ACC112 (cell line): ENCODE data around the gene SPON1.

ENCODE experiments used
- H2AFZ ChIP-seq: fragments of 200-600 bp; sonication (generic); one replicate; pipeline ENCODE4 v1.6.0; 2017; ENCODE audit warnings: antibody characterized with exemption, low read length; ENCODE audit not compliant: unreplicated experiment
- H3K27ac ChIP-seq: fragments of 200-600 bp; sonication (generic); 2 replicates; pipeline ENCODE4 v1.5.1; 2014; ENCODE audit warnings: low read depth, mild to moderate bottlenecking, antibody characterized with exemption, low read length, moderate library complexity
- H3K27me3 ChIP-seq: fragments of 200-600 bp; sonication (generic); 2 replicates; pipeline ENCODE4 v1.6.1; 2014; ENCODE audit warnings: mild to moderate bottlenecking, antibody characterized with exemption, low read length, moderate library complexity, mixed read lengths; ENCODE audit not compliant: insufficient read depth
- H3K36me3 ChIP-seq: fragments of 200-600 bp; sonication (generic); 2 replicates; pipeline ENCODE4 v1.6.1; 2016; ENCODE audit warnings: mild to moderate bottlenecking, antibody characterized with exemption, low read length, moderate library complexity, mixed read lengths; ENCODE audit not compliant: insufficient read depth
- H3K4me1 ChIP-seq: fragments of 200-600 bp; sonication (generic); one replicate; pipeline ENCODE4 v1.6.1; 2016; ENCODE audit warnings: low read length, mixed read lengths; ENCODE audit not compliant: insufficient read depth, unreplicated experiment, control insufficient read depth
- H3K4me3 ChIP-seq: fragments of 200-600 bp; sonication (generic); 2 replicates; pipeline ENCODE4 v1.5.1; 2014; ENCODE audit warnings: mild to moderate bottlenecking, low read depth, low read length
- H3K79me2 ChIP-seq: fragments of 200-600 bp; sonication (generic); one replicate; pipeline ENCODE4 v1.6.0; 2016; ENCODE audit warnings: low read length; ENCODE audit not compliant: control insufficient read depth, unreplicated experiment, insufficient read depth

Gene SPON1

DNA sequence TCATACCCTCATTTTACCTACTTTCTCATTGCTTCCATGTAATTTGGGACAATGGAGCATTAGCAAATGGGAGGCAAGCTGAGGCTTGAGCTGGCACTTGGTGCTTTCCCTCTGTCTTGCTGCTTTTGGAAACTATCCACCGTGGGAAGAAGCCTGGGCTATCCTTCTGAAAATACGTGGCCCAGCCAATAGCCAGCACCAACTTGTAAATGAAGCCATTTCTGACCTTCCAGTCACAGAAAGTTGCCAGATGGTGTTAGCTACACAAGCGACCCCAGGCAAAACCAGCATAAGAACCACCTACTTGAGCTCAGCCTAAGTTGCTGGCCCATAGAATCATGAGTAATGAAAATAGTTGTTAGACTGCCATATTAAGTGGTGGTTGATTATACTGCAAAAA is 18.5 kb upstream of the SPON1 start:
- peaks cover 5% of the 10 kb centered on the region for H3K27me3 ChIP-seq
- no peak overlapping the region for H3K4me3 ChIP-seq
- H2AFZ ChIP-seq: no peak overlapping the region
- peaks cover 23% of the 10 kb centered on the region for H3K4me1 ChIP-seq
- H3K79me2 ChIP-seq: no peaks in the 10 kb centered on the region
- no peak overlapping the region for H3K27ac ChIP-seq
- H3K36me3 ChIP-seq: no peaks in the 10 kb centered on the region

- no peak overlapping the region for H3K4me3 ChIP-seq
- H3K27me3 ChIP-seq: peaks cover 5% of the 10 kb centered on the region
- H3K27ac ChIP-seq: no peak overlapping the region
- no peak overlapping the region for H2AFZ ChIP-seq
- H3K4me1 ChIP-seq: peaks cover 21% of the 10 kb centered on the region
- H3K36me3 ChIP-seq: no peaks in the 10 kb centered on the region
- H3K79me2 ChIP-seq: no peaks in the 10 kb centered on the region
Observed at GRCh38 chr11:13944911-13945425, 17.6 kb upstream of the SPON1 start.

DNA sequence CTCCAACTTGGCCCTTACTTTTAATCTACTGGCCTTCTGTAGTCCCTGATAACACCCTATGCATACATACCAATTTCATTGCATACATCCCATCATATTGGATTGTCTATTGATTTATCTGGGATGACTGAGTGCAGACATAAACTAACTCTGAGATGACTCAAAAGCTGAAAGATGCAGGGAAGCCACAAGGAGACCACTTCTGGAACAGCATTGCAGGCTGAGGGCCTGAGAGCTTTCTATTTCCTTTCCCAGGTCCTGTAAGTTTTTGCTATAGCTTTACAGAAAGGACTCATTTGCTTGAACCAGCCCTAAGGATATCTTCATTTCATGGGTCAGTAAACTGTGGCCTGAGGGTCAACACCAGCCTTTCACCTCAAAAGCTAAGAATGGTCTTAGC is 15.1 kb upstream of the SPON1 start:
- H3K79me2 ChIP-seq: no peaks in the 10 kb centered on the region
- no peak overlapping the region for H3K4me3 ChIP-seq
- H3K27ac ChIP-seq: no peak overlapping the region
- no peaks in the 10 kb centered on the region for H3K36me3 ChIP-seq
- no peak overlapping the region for H2AFZ ChIP-seq
- peaks cover 15% of the 10 kb centered on the region for H3K27me3 ChIP-seq
- H3K4me1 ChIP-seq: peaks cover 12% of the 10 kb centered on the region

- no peaks in the 10 kb centered on the region for H3K4me1 ChIP-seq
- no peak overlapping the region for H2AFZ ChIP-seq
- peaks cover 35% of the 10 kb centered on the region for H3K27me3 ChIP-seq
- no peak overlapping the region for H3K4me3 ChIP-seq
- no peak overlapping the region for H3K27ac ChIP-seq
- H3K36me3 ChIP-seq: no peaks in the 10 kb centered on the region
- H3K79me2 ChIP-seq: no peaks in the 10 kb centered on the region
Observed at GRCh38 chr11:13949876-13950275, 12.6 kb upstream of the SPON1 start.

GRCh38 chr11:13952221-13952620 is 10.3 kb upstream of the SPON1 start:
- no peak overlapping the region for H3K27ac ChIP-seq
- H3K79me2 ChIP-seq: no peaks in the 10 kb centered on the region
- H3K4me3 ChIP-seq: no peak overlapping the region
- H3K27me3 ChIP-seq: peaks cover 57% of the 10 kb centered on the region
- H3K4me1 ChIP-seq: no peaks in the 10 kb centered on the region
- H2AFZ ChIP-seq: no peak overlapping the region
- H3K36me3 ChIP-seq: no peaks in the 10 kb centered on the region

- H3K27ac ChIP-seq: no peak overlapping the region
- no peak overlapping the region for H2AFZ ChIP-seq
- no peak overlapping the region for H3K4me3 ChIP-seq
- H3K79me2 ChIP-seq: no peaks in the 10 kb centered on the region
- peaks cover 61% of the 10 kb centered on the region for H3K27me3 ChIP-seq
- no peaks in the 10 kb centered on the region for H3K36me3 ChIP-seq
- no peaks in the 10 kb centered on the region for H3K4me1 ChIP-seq
Observed at GRCh38 chr11:13952668-13953067, 9.9 kb upstream of the SPON1 start.

- Histone ChIP-seq H3K27me3 (peaks cover 76% of the 10 kb centered on the region), H3K36me3 (no peaks in the 10 kb centered on the region), H3K27ac (no peak overlapping the region)
Observed at GRCh38 chr11:13954591-13954990, 7.9 kb upstream of the SPON1 start.

GRCh38 chr11:13955971-13956421 is 6.5 kb upstream of the SPON1 start:
- Histone ChIP-seq H3K27me3 (peaks cover 88% of the 10 kb centered on the region), H3K4me3 (no peak overlapping the region), H2AFZ (no peak overlapping the region), H3K36me3 (no peaks in the 10 kb centered on the region), H3K27ac (no peak overlapping the region), H3K79me2 (no peaks in the 10 kb centered on the region), H3K4me1 (no peaks in the 10 kb centered on the region)

More at GRCh38 chr11:13954591-13954990, 7.9 kb upstream of the SPON1 start:
- Histone ChIP-seq H3K4me3 (no peak overlapping the region), H2AFZ (no peak overlapping the region), H3K4me1 (no peaks in the 10 kb centered on the region), H3K79me2 (no peaks in the 10 kb centered on the region)

DNA sequence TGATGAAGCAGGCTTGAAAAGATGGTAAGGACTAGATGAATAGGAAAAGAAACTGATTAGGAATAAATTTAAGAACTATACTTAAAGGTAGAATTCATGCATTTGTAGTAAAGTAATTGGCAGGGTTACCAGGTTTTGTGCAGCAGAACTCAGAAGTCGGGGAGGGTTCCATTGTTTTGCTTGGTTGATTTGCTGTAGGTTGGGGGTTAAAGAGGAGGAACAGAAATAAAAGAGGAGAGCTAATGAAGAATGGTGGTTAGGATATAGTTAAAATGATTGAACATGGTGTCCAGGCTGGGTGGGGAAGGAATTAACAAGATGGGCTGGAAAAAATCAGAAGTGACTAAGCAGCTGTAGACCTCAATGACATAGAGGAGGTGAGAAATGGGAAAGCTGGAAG is 5.5 kb upstream of the SPON1 start:
- Histone ChIP-seq H2AFZ (no peak overlapping the region), H3K79me2 (no peaks in the 10 kb centered on the region), H3K36me3 (no peaks in the 10 kb centered on the region), H3K27me3 (peaks cover 88% of the 10 kb centered on the region), H3K4me3 (no peak overlapping the region), H3K27ac (no peak overlapping the region), H3K4me1 (no peaks in the 10 kb centered on the region)

GRCh38 chr11:13958641-13959400 is 3.7 kb upstream of the SPON1 start:
- Histone ChIP-seq H3K4me3 (no peak overlapping the region), H3K27me3 (peaks cover 97% of the 10 kb centered on the region), H2AFZ (no peak overlapping the region), H3K79me2 (no peaks in the 10 kb centered on the region), H3K36me3 (no peaks in the 10 kb centered on the region), H3K4me1 (peaks cover 3% of the 10 kb centered on the region), H3K27ac (no peak overlapping the region)

DNA sequence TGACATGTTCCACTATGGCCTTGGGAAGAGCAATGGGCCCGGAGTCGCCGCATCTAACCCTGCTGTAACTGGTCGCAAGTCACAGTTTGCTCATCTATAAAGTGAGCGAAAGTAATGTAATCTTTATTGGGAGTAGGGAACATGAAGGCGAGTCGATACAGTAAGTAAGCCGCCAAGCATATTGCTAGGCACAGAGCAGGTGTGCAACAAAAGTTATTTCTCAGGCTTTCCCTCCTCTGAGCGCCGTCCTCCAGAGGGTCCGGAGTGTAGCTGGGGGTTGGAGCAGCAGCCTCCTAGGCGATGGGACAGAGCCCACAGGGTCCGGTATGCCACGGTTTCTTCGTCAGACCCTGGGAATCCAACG is 343 bp upstream of the SPON1 start:
- Histone ChIP-seq H3K27me3 (peaks cover 98% of the 10 kb centered on the region), H2AFZ (no peak overlapping the region), H3K4me3 (peak overlapping the region; percentile 45; the same call in 1 of the 2 replicates), H3K79me2 (no peaks in the 10 kb centered on the region), H3K4me1 (peaks cover 3% of the 10 kb centered on the region), H3K36me3 (no peaks in the 10 kb centered on the region), H3K27ac (no peak overlapping the region)
